Subcutaneous abdominal adipose tissue (tissue), 5 donors: ENCODE data around the gene TSSK3.
A peak's percentile ranks its signal among the peaks of the same experiment; 100 is the strongest.

Source experiments
- H3K27ac ChIP-seq: one replicate; pipeline ENCODE4 v1.7.0; 2013; ENCODE audit warnings: low read depth, mild to moderate bottlenecking, inconsistent platforms, low read length, moderate library complexity
- H3K27me3 ChIP-seq, 5 donors: one replicate each; pipeline ENCODE4 v1.7.0; 2013; ENCODE audit warnings: low read length in 5 of 5, inconsistent platforms in 1 of 5; ENCODE audit not compliant: control insufficient read depth in 5 of 5, insufficient read depth in 4 of 5
- H3K36me3 ChIP-seq, 5 donors: one replicate each; pipeline ENCODE4 v1.7.0; 2013; ENCODE audit warnings: low read length in 5 of 5; ENCODE audit not compliant: control insufficient read depth in 5 of 5, insufficient read depth in 5 of 5
- H3K4me1 ChIP-seq, 5 donors: one replicate each; pipeline ENCODE4 v1.7.0; 2013; ENCODE audit warnings: low read length in 5 of 5, mild to moderate bottlenecking in 3 of 5, moderate library complexity in 1 of 5; ENCODE audit not compliant: control insufficient read depth in 5 of 5, insufficient read depth in 5 of 5
- H3K4me3 ChIP-seq, 5 donors: one replicate each; pipeline ENCODE4 v1.7.0; 2013; ENCODE audit warnings: low read length in 5 of 5, low read depth in 1 of 5
- H3K9ac ChIP-seq, 5 donors: one replicate each; pipeline ENCODE4 v1.7.0; 2013; ENCODE audit warnings: low read length in 5 of 5, mild to moderate bottlenecking in 4 of 5, moderate library complexity in 3 of 5
- H3K9me3 ChIP-seq, 5 donors: one replicate each; pipeline ENCODE4 v1.7.0; 2013; ENCODE audit warnings: low read length in 5 of 5; ENCODE audit not compliant: control insufficient read depth in 5 of 5
- donor health status: healthy.
- donor health status: healthy.
- donor health status: healthy.
- donor health status: healthy.
- donor health status: healthy.

Gene TSSK3

GRCh38 chr1:32338637-32339145, 23.6 kb upstream of the TSSK3 start:
- Histone ChIP-seq H3K27me3 (peaks cover 0 to 2% (median 0%) of the 10 kb centered on the region in 5 donors), H3K9me3 (no peaks in the 10 kb centered on the region), H3K36me3 (peaks cover 0 to 3% (median 0%) of the 10 kb centered on the region in 5 donors), H3K9ac (no peak overlapping the region), H3K27ac (no peak overlapping the region), H3K4me1 (peaks cover 0 to 41% (median 32%) of the 10 kb centered on the region in 5 donors), H3K4me3 (no peak overlapping the region)

- Histone ChIP-seq H3K4me3 (no peak overlapping the region), H3K9me3 (no peaks in the 10 kb centered on the region), H3K9ac (no peak overlapping the region), H3K27ac (no peak overlapping the region), H3K4me1 (peaks cover 0 to 36% (median 30%) of the 10 kb centered on the region in 5 donors), H3K36me3 (peaks cover 0 to under 1% (median 0%) of the 10 kb centered on the region in 5 donors), H3K27me3 (peaks cover 0 to 2% (median 0%) of the 10 kb centered on the region in 5 donors)
Measured at GRCh38 chr1:32339363-32339978, 22.9 kb upstream of the TSSK3 start.

- Histone ChIP-seq H3K36me3 (no peaks in the 10 kb centered on the region), H3K9ac (no peak overlapping the region), H3K27ac (no peak overlapping the region), H3K4me1 (peaks cover 0 to 41% (median 31%) of the 10 kb centered on the region in 5 donors), H3K27me3 (no peaks in the 10 kb centered on the region), H3K4me3 (no peak overlapping the region), H3K9me3 (no peaks in the 10 kb centered on the region)
Measured at GRCh38 chr1:32341186-32341757, 21.1 kb upstream of the TSSK3 start.

- H3K4me3 ChIP-seq, result no peak overlapping the region
- no peaks in the 10 kb centered on the region for H3K27me3 ChIP-seq
- no peaks in the 10 kb centered on the region for H3K9me3 ChIP-seq
- no peaks in the 10 kb centered on the region for H3K36me3 ChIP-seq
- H3K27ac ChIP-seq, result no peak overlapping the region
- H3K4me1 ChIP-seq, result peaks cover 0 to 36% (median 24%) of the 10 kb centered on the region in 5 donors
- no peak overlapping the region for H3K9ac ChIP-seq
Measured at GRCh38 chr1:32341971-32342370, 20.4 kb upstream of the TSSK3 start.

GRCh38 chr1:32342704-32343103, 19.6 kb upstream of the TSSK3 start:
- H3K27ac ChIP-seq, result no peak overlapping the region
- H3K4me3 ChIP-seq, result no peak overlapping the region
- no peaks in the 10 kb centered on the region for H3K36me3 ChIP-seq
- H3K27me3 ChIP-seq, result no peaks in the 10 kb centered on the region
- no peaks in the 10 kb centered on the region for H3K9me3 ChIP-seq
- H3K9ac ChIP-seq, result no peak overlapping the region
- peaks cover 0 to 28% (median 17%) of the 10 kb centered on the region in 5 donors for H3K4me1 ChIP-seq

- Histone ChIP-seq H3K27me3 (no peaks in the 10 kb centered on the region), H3K9ac (peak overlapping the region in 1 of 5 donors; percentile 13), H3K4me3 (no peak overlapping the region), H3K36me3 (no peaks in the 10 kb centered on the region), H3K27ac (no peak overlapping the region), H3K9me3 (no peaks in the 10 kb centered on the region), H3K4me1 (peaks cover 0 to 39% (median 17%) of the 10 kb centered on the region in 5 donors)
Measured at GRCh38 chr1:32345289-32345827, 17.0 kb upstream of the TSSK3 start.

- Histone ChIP-seq H3K27me3 (no peaks in the 10 kb centered on the region), H3K36me3 (no peaks in the 10 kb centered on the region), H3K9ac (no peak overlapping the region), H3K4me3 (no peak overlapping the region), H3K4me1 (peaks cover 0 to 45% (median 17%) of the 10 kb centered on the region in 5 donors), H3K9me3 (no peaks in the 10 kb centered on the region), H3K27ac (no peak overlapping the region)
Measured at GRCh38 chr1:32346532-32347157, 15.7 kb upstream of the TSSK3 start.

GRCh38 chr1:32349211-32349708, 13.1 kb upstream of the TSSK3 start:
- Histone ChIP-seq H3K4me1 (peaks cover 9 to 71% (median 43%) of the 10 kb centered on the region in 5 donors), H3K9ac (no peak overlapping the region)

GRCh38 chr1:32350785-32351398, 11.4 kb upstream of the TSSK3 start:
- Histone ChIP-seq H3K4me3 (peak overlapping the region; percentile 58 to 80 (median 69)), H3K36me3 (peaks cover 0 to 9% (median 2%) of the 10 kb centered on the region in 5 donors), H3K9me3 (no peaks in the 10 kb centered on the region), H3K27ac (peak overlapping the region; percentile 72), H3K4me1 (peaks cover 9 to 63% (median 36%) of the 10 kb centered on the region in 5 donors), H3K9ac (no peak overlapping the region), H3K27me3 (no peaks in the 10 kb centered on the region)

More at GRCh38 chr1:32349211-32349708, 13.1 kb upstream of the TSSK3 start:
- Histone ChIP-seq H3K36me3 (peaks cover 0 to 2% (median 0%) of the 10 kb centered on the region in 5 donors), H3K27me3 (no peaks in the 10 kb centered on the region), H3K4me3 (no peak overlapping the region), H3K27ac (no peak overlapping the region), H3K9me3 (no peaks in the 10 kb centered on the region)
